ENCODE results near the gene BNC2. TPM values are rescaled to one million over a fixed set of nuclear protein-coding genes. Genes with fewer than 3 reads are reported as not detected.

The BNC2 gene
- total RNA-seq, 1 donor from 2014 or later, result 5.4 TPM

- Mint-ChIP-seq H3K36me3 (ENCODE audit: low read depth) (no peaks in the 10 kb centered on the region), H3K4me3 (no peak overlapping the region), H3K9me3 (no peaks in the 10 kb centered on the region), H3K27me3 (ENCODE audit: low read depth) (no peaks in the 10 kb centered on the region), H3K4me1 (peaks cover 42% of the 10 kb centered on the region), H3K27ac (ENCODE audit: unreplicated experiment) (no peak overlapping the region)
- DNase-seq (ENCODE audit: low read depth, low spot score), result no peak
- TF ChIP-seq CTCF (conservative IDR thresholded peaks at IDR 0.05), result no peak
These were observed 459.2 kb downstream of the BNC2 start for GRCh38 chr9:16411311-16411710.

GRCh38 chr9:16410601-16411280 lies 459.7 kb downstream of the BNC2 start:
- Mint-ChIP-seq H3K27me3 (ENCODE audit: low read depth) (no peaks in the 10 kb centered on the region), H3K27ac (ENCODE audit: unreplicated experiment) (no peak overlapping the region), H3K9me3 (no peaks in the 10 kb centered on the region), H3K4me3 (no peak overlapping the region), H3K4me1 (peaks cover 37% of the 10 kb centered on the region), H3K36me3 (ENCODE audit: low read depth) (no peaks in the 10 kb centered on the region)
- DNase-seq (ENCODE audit: low read depth, low spot score), result no peak
- no peak for TF ChIP-seq CTCF (conservative IDR thresholded peaks at IDR 0.05)

- no peak for TF ChIP-seq CTCF (conservative IDR thresholded peaks at IDR 0.05)
- Mint-ChIP-seq H3K27me3 (ENCODE audit: low read depth) (no peaks in the 10 kb centered on the region), H3K36me3 (ENCODE audit: low read depth) (no peaks in the 10 kb centered on the region), H3K27ac (ENCODE audit: unreplicated experiment) (no peak overlapping the region), H3K4me1 (peaks cover 12% of the 10 kb centered on the region), H3K4me3 (no peak overlapping the region), H3K9me3 (peaks cover 4% of the 10 kb centered on the region)
- no peak for DNase-seq (ENCODE audit: low read depth, low spot score)
These were observed 462.9 kb downstream of the BNC2 start for GRCh38 chr9:16407617-16408016.

GRCh38 chr9:16406526-16407225 lies 463.8 kb downstream of the BNC2 start:
- Mint-ChIP-seq H3K9me3 (peaks cover 5% of the 10 kb centered on the region), H3K27ac (ENCODE audit: unreplicated experiment) (no peak overlapping the region), H3K27me3 (ENCODE audit: low read depth) (no peaks in the 10 kb centered on the region), H3K4me1 (peaks cover 12% of the 10 kb centered on the region), H3K36me3 (ENCODE audit: low read depth) (no peaks in the 10 kb centered on the region), H3K4me3 (no peak overlapping the region)
- no peak for DNase-seq (ENCODE audit: low read depth, low spot score)
- TF ChIP-seq CTCF (conservative IDR thresholded peaks at IDR 0.05), result no peak

GRCh38 chr9:16405421-16405820 lies 465.0 kb downstream of the BNC2 start:
- Mint-ChIP-seq H3K27me3 (ENCODE audit: low read depth) (no peaks in the 10 kb centered on the region), H3K36me3 (ENCODE audit: low read depth) (no peaks in the 10 kb centered on the region), H3K9me3 (peaks cover 5% of the 10 kb centered on the region), H3K27ac (ENCODE audit: unreplicated experiment) (no peak overlapping the region), H3K4me3 (no peak overlapping the region), H3K4me1 (peaks cover 16% of the 10 kb centered on the region)
- no peak for TF ChIP-seq CTCF (conservative IDR thresholded peaks at IDR 0.05)
- no peak for DNase-seq (ENCODE audit: low read depth, low spot score)
